Epithelial cell of prostate (primary cell): ENCODE measurements around the gene CYP4A11.
"Not testable (repeated sequence)": the region's sequence is repeated elsewhere in the genome, so short reads cannot be mapped to it uniquely, and the experiment has no call there.

Source experiments
- DNase-seq: peaks from one replicate; pipeline ENCODE4 v3.0.0-alpha.2; 2011; ENCODE audit warnings: low read depth, low spot score
- H3K27ac ChIP-seq: fragments of 450-650 bp; 2 replicates; pipeline ENCODE4 v1.5.1; 2017; ENCODE audit warnings: mild to moderate bottlenecking

Gene CYP4A11

DNA sequence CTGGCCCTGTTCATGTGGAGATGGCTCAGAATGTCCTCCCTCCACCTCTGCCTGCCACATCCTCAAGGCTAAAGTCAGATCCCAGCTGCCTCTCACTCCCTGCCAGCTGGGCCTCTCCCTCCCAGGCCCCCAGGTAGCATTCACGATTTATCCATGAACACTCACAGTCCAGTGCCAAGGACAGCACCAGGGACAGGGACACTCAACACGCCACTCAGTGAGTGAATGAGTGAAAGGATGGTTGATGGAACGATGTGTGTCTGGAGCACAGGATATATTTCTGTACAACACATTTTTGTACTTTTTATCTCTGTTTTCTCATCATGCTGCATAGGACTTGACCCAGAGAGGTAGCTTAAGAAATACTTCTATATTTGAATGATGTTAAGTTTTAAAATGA, 10.1 kb downstream of the CYP4A11 start:
- DNase-seq: no peak

DNA sequence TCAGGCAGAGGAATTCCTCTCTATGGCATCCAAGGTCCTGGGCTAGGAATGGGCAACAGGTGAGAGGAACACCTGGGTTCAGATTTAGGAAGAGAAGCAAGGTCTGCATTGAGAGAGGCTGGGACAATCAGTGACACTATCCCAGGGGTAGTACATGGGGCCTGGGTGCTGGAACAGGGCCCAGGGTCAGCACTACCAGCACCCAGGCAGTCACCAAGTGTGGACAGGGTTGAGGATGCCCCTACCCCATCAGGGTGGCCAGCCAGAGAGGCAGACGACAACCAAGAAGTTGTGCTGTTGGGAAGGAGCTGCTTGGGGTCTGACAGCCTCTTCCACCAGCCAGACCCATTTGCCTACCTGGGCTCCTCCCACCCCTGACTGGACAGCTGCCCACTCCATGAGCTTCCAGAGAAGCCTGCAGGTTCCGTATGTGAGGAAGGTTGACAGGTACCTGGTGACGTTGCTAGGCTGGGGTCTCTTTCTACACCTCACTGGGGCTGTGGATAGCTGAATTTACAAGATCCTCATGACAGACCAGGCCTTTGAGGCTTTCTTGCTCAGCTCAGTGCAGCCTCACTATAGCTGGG, 13.9 kb downstream of the CYP4A11 start:
- DNase-seq: no peak
- no peak overlapping the region for H3K27ac ChIP-seq

More for the DNA sequence above, 10.1 kb downstream of the CYP4A11 start:
- H3K27ac ChIP-seq: no peak overlapping the region

DNA sequence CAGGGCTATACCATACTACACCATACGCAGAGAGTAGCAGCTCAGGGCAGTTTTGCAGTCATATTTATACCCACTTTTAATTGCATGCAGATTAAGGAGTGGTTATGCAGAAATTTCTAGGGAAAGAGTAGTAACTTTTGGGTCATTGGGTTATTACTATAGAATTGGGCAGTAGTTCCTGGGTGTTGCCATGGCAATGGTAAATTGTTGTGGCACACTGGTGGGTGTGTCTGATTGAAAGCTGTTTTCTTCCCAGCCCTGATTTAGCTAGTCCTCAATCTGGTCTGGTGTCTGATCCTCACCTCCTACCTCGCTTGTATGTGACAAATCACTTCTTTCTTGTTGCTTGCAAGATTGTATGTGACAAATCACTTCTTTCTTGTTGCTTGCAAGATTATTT, 30.5 kb downstream of the CYP4A11 start:
- no peak for DNase-seq
- no peak overlapping the region for H3K27ac ChIP-seq

DNA sequence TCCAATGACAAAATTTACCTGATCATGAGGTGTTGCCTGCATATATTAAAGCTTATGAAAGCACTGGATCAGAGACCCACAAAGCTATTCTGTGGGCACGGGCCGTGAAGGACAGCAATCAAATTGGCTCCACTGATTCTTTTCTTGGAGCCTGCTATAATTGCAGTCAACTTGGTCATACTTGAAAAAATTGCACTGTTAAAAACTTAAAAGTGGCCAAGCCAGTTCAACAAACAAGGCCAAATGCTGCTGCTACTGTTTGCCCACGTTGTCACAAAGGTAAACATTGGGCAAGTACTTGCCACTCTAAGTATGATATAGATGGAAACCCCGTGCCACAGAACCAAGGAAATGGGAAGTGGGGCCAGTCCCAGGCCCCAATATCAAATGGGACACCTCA, 37.8 kb downstream of the CYP4A11 start:
- no peak overlapping the region for H3K27ac ChIP-seq

DNA sequence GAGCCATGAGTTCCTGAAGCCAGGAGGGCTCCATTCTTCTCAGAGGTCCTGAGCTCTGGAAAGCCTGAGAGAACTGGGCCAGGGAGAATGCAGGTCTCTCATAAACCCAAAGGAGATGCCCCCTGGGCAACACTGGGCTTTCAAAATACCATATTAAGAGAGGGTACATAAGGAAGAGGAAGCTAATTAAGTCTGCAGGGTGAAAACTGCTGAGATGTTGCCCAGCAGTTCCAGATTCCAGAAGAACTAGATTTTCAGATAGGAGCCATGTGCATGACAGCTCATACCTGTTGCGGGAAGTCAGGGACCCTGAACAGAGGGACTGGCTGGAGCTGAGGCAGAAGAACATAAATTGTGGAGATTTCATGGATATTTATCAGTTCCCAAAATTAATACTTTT, 40.9 kb downstream of the CYP4A11 start:
- H3K27ac ChIP-seq: no peak overlapping the region
- no peak for DNase-seq

More for the DNA sequence above, 37.8 kb downstream of the CYP4A11 start:
- no peak for DNase-seq

DNA sequence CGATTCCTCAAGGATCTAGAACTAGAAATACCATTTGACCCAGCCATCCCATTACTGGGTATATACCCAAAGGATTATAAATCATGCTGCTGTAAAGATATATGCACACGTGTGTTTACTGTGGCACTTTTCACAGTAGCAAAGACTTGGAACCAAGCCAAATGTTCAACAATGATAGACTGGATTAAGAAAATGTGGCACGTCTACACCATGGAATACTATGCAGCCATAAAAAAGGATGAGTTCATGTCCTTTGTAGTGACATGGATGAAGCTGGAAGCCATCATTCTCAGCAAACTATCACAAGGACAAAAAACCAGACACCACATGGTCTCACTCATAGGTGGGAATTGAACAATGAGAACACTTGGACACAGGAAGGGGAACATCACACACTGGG, 59.6 kb downstream of the CYP4A11 start:
- DNase-seq, H3K27ac ChIP-seq: not testable (repeated sequence)
